Natural killer cell (primary cell): Measurements from ENCODE around the gene PTGES3L. TPM values are rescaled to one million over a fixed set of nuclear protein-coding genes. Genes with fewer than 3 reads are reported as not detected.

ENCODE experiments used
- ATAC-seq, 3 donors: fragments of 150-1000 bp in 2 of 3; fragments of 200-7000 bp in 1 of 3; cut with Tn5 transposase; 1 replicate in 1 of 3; 2 replicates in 2 of 3; pipeline ENCODE4 v1.10.0; 2021; ENCODE audit warnings: mild to moderate bottlenecking in 2 of 3, moderate library complexity in 2 of 3
- DNase-seq, 2 donors: peaks; one replicate each; pipeline versions ENCODE4 v3.0.0 to v3.0.0-alpha.2; 2013 to 2021; ENCODE audit warnings: mixed read lengths in 1 of 2
- H3K27ac ChIP-seq: one replicate; pipeline ENCODE4 v1.5.1; 2013; ENCODE audit warnings: mild to moderate bottlenecking, low read length
- H3K27me3 ChIP-seq: one replicate; pipeline ENCODE4 v1.6.1; 2013; ENCODE audit warnings: low read length; ENCODE audit not compliant: control insufficient read depth, insufficient read depth
- H3K36me3 ChIP-seq: one replicate; pipeline ENCODE4 v1.6.1; 2013; ENCODE audit warnings: low read length; ENCODE audit not compliant: control insufficient read depth, insufficient read depth
- H3K4me1 ChIP-seq: one replicate; pipeline ENCODE4 v1.6.1; 2013; ENCODE audit warnings: low read length; ENCODE audit not compliant: control insufficient read depth, insufficient read depth
- H3K4me3 ChIP-seq: one replicate; pipeline ENCODE4 v1.5.1; 2013; ENCODE audit warnings: low read length
- H3K9me3 ChIP-seq: one replicate; pipeline ENCODE4 v1.6.1; 2013; ENCODE audit warnings: low read length; ENCODE audit not compliant: control insufficient read depth, insufficient read depth
- H3K27ac Mint-ChIP-seq, 2 donors: one replicate each; pipeline ENCODE4 v1.8.0; 2022; ENCODE audit warnings: mild to moderate bottlenecking in 2 of 2, mixed read lengths in 2 of 2, moderate library complexity in 1 of 2
- H3K27me3 Mint-ChIP-seq, 2 donors: one replicate each; pipeline ENCODE4 v1.8.0; 2022; ENCODE audit warnings: low read depth in 2 of 2, mixed read lengths in 2 of 2
- H3K36me3 Mint-ChIP-seq: one replicate; pipeline ENCODE4 v1.8.0; 2022; ENCODE audit warnings: mixed read lengths
- H3K4me1 Mint-ChIP-seq, 2 donors: one replicate each; pipeline ENCODE4 v1.8.0; 2022; ENCODE audit warnings: mixed read lengths in 2 of 2
- H3K4me3 Mint-ChIP-seq: one replicate; pipeline ENCODE4 v1.8.0; 2022; ENCODE audit warnings: mild to moderate bottlenecking, moderate library complexity, mixed read lengths
- H3K9me3 Mint-ChIP-seq, 2 donors: one replicate each; pipeline ENCODE4 v1.8.0; 2022; ENCODE audit warnings: mixed read lengths in 2 of 2
- WGBS: methylation state at CpG from one replicate; pipeline ENCODE4 v1.1.7; 2013; ENCODE audit warnings: missing lambda C conversion rate; ENCODE audit not compliant: insufficient coverage; 5-methylcytosine and 5-hydroxymethylcytosine counted together
- intact Hi-C: fragments of 100-400 bp; cut with micrococcal nuclease; formaldehyde crosslinking; loops from one replicate; pipeline ENCODE4 v1.14.2; 2022
- total RNA-seq, 4 donors: library from RNA; stranded (reverse); fragments of 120-200 nt in 1 of 4; gene quantifications; one replicate each; pipeline versions ENCODE4 v1.2.3 to v1.2.4, GENCODE V29; 2013 to 2022
- TF ChIP-seq, protein P1 (sequence below): fragments of 200-600 bp; IDR thresholded peaks from one replicate; pipeline ENCODE4 v1.8.0; 2022; ENCODE audit warnings: antibody characterized with exemption

PTGES3L gene
- total RNA-seq, 3 donors from 2014 or later (not counting 1 experiment from before 2014, with no cell fraction given): 0.53 to 0.87 TPM; not detected in 1

DNA sequence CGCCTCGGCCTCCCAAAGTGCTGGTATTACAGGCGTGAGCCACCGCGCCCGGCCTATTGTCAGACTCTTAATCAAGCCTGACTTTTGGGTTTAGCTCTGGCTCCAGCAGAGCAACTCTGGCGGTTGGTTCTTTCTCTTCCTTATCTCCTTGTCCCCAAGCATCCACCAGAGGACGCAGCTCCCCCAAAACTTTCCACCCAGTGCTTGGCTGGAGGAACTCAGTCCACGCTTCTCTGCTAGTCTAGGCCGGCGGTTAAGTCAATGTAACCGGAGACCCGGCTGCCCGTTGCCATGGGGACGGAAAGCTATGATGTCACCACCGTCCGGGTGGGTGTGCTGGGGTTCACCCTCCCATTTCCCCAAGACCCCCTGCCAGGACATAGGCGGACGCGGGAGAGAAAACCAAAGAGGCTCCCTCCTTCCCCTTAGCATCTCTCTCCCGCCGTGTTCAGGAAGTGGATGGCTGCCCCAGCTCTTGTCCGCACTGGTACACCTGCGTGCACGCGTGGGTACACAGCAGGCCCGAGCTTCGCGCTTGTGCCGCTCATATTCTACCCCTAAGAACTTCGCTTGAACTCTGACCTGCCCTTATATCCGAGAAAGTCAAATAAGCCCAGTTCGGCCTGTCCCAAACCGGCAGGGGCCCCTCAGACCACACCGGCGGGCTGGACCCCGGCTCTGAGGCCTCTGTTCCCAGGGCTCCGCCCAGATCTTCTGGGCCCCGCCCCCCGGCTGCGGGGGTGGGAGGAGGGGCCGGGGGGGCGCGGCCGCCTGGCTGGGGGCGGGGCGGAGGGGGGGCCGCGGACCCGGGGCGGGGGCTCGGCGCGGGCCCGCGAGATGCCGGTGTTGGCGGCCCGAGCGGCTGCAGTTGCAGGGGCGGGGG is 44.8 kb upstream of the PTGES3L start, which contains the start of gene RND2:
TSS of gene RND2 (plus strand) at position 825 of the 883 bp plus-strand sequence. CDS start 117 bp downstream, outside the sequence.
- WGBS: under 1% methylated on average over 52 of the region's 61 CpGs
- Histone ChIP-seq H3K27ac (peak within 1 kb of the TSS; percentile 59), H3K9me3 (no peaks in the 10 kb centered on the region), H3K27me3 (no peaks in the 10 kb centered on the region), H3K4me3 (peak within 1 kb of the TSS; percentile 63), H3K4me1 (peaks cover 34% of the 10 kb centered on the region), H3K36me3 (no peaks in the 10 kb centered on the region)
- DNase-seq (peak; percentile 75 to 89), ATAC-seq (peak; percentile 68 to 77 (median 72))
- H3K4me1 Mint-ChIP-seq: peaks cover 10 to 32% of the 10 kb centered on the region in 2 donors
- H3K27me3 Mint-ChIP-seq: no peaks in the 10 kb centered on the region
- H3K36me3 Mint-ChIP-seq: no peaks in the 10 kb centered on the region
- TF ChIP-seq, protein P1, sequence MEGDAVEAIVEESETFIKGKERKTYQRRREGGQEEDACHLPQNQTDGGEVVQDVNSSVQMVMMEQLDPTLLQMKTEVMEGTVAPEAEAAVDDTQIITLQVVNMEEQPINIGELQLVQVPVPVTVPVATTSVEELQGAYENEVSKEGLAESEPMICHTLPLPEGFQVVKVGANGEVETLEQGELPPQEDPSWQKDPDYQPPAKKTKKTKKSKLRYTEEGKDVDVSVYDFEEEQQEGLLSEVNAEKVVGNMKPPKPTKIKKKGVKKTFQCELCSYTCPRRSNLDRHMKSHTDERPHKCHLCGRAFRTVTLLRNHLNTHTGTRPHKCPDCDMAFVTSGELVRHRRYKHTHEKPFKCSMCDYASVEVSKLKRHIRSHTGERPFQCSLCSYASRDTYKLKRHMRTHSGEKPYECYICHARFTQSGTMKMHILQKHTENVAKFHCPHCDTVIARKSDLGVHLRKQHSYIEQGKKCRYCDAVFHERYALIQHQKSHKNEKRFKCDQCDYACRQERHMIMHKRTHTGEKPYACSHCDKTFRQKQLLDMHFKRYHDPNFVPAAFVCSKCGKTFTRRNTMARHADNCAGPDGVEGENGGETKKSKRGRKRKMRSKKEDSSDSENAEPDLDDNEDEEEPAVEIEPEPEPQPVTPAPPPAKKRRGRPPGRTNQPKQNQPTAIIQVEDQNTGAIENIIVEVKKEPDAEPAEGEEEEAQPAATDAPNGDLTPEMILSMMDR: peak; percentile 49
- H3K4me3 Mint-ChIP-seq: peak within 1 kb of the TSS; percentile 95
- H3K27ac Mint-ChIP-seq: peak within 1 kb of the TSS; percentile 81 to 95
- intact Hi-C loops: loop anchor here (2.0 to 10.0 kb wide), 6 partner anchors 100 to 458 kb away; partner anchors contain the start of genes BRCA1, DHX8 and NBR1
- H3K9me3 Mint-ChIP-seq: no peaks in the 10 kb centered on the region

DNA sequence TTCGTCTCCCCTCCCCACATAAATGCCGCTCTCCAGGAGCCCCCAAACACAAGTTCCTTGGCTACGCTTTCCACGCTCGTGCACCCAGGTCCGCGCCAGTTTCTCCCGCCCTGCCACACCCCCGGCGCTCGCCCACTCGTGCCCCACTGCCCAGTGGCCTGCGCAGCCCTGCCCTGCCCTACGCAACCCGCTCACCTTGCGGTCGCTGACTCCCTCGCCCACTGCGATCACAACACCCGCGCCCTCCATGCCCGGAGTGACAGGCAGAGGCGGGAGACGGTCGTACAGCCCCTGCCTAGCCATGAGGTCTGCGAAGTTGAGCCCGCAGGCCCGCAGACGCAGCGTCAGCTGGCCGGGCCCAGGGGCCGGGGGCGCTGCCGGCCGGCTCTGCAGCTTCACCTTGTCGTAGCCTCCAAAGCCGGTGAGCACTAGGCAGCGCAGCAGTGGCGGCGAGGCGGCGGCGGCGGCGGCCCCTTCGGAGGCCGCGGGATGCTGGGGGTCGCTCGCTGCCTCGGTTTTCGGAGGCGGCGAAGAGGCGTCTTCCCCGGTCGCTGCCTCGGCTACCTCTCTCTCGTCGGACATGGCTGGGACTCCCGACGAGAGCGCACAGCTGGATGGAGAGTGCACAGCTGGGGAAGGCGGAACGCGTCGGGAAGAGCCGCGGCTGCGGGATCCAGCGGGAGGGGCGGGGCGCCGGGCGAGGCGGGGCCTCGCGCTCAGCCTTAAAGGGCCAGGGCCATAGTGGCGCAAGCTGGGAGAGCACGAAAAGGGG is 42.0 kb upstream of the PTGES3L start, which contains the start of gene VAT1:
TSS of gene VAT1 (minus strand) at position 645 of the 772 bp plus-strand sequence. CDS start at position 582, 63 bp downstream.
- Mint-ChIP-seq H3K9me3 (no peaks in the 10 kb centered on the region), H3K27me3 (no peaks in the 10 kb centered on the region), H3K36me3 (no peaks in the 10 kb centered on the region), H3K4me1 (peaks cover 10 to 46% of the 10 kb centered on the region in 2 donors), H3K4me3 (peak within 1 kb of the TSS; percentile 90), H3K27ac (peak within 1 kb of the TSS in 1 of 2 donors; percentile 78)
- Histone ChIP-seq H3K36me3 (no peaks in the 10 kb centered on the region), H3K4me3 (peak within 1 kb of the TSS; percentile 79), H3K27ac (peak within 1 kb of the TSS; percentile 11), H3K27me3 (no peaks in the 10 kb centered on the region), H3K4me1 (peaks cover 34% of the 10 kb centered on the region), H3K9me3 (no peaks in the 10 kb centered on the region)
- intact Hi-C loops: loop anchor here (5.0 to 10.0 kb wide), 5 partner anchors 103 to 343 kb away; partner anchors contain the start of genes BRCA1 and NBR1
- DNase-seq: peak; percentile 54 to 79
- ATAC-seq: peak; percentile 51 to 69 (median 61)
- WGBS: under 1% methylated on average over 79 of the region's 80 CpGs
- TF ChIP-seq, protein P1: no peak

DNA sequence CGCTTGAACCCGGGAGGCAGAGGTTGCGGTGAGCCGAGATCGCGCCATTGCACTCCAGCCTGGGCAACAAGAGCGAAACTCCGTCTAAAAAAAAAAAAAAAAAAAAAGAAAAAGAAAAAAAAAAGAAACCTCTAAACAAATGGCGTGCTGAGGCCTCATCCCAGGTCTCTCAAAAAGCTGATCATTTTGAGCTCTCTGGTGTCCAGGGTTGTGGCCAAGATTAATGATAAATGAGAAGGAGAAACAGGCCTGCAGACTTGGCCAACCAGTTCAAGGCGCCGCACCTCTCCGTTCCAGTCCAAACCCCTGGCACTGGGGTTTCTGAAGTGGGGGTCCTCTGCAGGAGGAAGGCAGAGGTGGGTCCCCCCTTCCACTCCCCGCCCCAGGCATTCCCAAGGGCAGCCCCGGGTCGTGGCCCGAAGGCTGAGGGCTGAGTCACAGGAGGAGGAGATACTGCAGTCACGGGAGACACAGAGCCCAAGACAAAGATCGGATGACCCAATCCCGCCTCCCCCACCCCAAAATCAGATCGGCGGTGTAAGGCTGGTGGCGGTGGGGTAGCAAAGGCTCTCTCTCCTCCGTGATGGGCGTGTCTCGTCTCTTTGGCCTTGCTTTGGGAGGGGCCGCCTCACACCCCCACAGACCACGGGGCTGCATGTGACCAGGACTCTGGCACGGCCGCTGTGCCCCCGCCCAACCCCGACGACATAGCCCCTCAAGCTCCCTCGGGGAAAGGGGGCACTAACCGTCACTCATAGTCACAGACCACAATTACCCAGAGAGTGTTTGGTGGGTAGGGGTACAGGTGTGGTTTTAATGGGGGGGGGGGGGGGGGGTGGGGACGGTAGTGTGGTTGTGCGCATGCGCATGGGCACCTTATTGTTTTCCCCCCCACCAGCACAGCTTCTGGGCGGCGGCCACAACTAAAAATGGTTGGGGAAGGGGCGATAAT is 41.2 kb upstream of the PTGES3L start:
- no peaks in the 10 kb centered on the region for H3K36me3 Mint-ChIP-seq
- H3K27ac ChIP-seq: peak overlapping the region; percentile 11
- no peaks in the 10 kb centered on the region for H3K27me3 ChIP-seq
- intact Hi-C loops: loop anchor here (5.0 to 10.0 kb wide), 5 partner anchors 104 to 344 kb away; partner anchors contain the start of genes BRCA1 and NBR1
- H3K4me3 ChIP-seq: peak overlapping the region; percentile 79
- peak overlapping the region in 1 of 2 donors; percentile 78 for H3K27ac Mint-ChIP-seq
- peak; percentile 26 to 73 for DNase-seq
- no peaks in the 10 kb centered on the region for H3K36me3 ChIP-seq
- TF ChIP-seq, protein P1: no peak
- H3K27me3 Mint-ChIP-seq: no peaks in the 10 kb centered on the region
- peak overlapping the region; percentile 90 for H3K4me3 Mint-ChIP-seq
- WGBS: 30% methylated on average over 20 of the region's 40 CpGs
- peaks cover 10 to 46% of the 10 kb centered on the region in 2 donors for H3K4me1 Mint-ChIP-seq
- H3K4me1 ChIP-seq: peaks cover 34% of the 10 kb centered on the region
- H3K9me3 ChIP-seq: no peaks in the 10 kb centered on the region
- H3K9me3 Mint-ChIP-seq: no peaks in the 10 kb centered on the region
- ATAC-seq: peak in 2 of 3 donors; percentile 7 to 25
